Measurements from ENCODE around the gene ARHGAP26.

DNA sequence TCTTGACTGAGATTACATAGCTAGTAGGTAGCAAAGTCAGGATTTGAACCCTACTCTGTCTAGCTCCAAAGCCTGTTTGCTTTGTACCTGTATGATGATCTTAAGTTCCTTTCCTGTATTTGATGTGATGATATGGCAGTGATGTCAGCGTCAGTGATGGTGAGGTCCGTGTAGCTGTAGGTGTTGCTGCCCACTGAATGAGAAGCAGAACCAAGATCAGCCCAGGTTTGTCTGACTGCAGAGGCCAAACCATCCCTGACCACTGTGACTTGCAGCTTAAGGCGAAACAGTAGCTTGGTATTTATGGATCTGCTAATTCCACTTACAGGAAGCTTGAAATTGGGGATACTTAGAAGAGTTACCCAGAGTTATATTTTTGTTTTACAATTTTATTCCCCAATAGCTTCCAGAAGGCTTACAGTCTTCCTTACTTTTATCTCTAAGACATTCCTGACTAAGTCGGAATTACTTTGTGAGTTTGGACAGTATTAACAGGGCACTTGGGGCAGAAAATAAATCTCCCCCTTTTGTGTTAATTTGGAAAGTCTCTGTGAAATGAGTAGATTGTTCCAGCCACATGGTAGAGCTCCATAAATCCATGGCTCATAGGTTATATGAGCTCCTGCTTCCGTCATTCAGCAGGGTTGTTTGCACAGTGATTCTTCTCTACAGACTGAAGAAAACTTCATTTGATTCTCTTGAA, 359.9 kb downstream of the ARHGAP26 start:
- TF ChIP-seq EZH2 (IDR thresholded peaks at IDR 0.05; ENCODE audit: borderline replicate concordance, low read length), result no peak
- no peak for TF ChIP-seq CTCF (IDR thresholded peaks at IDR 0.05; ENCODE audit: low read length)
